Nephron progenitor cell (in vitro differentiated cells): ENCODE measurements around the gene GRHL1.

Source experiments
- DNase-seq: peaks from one replicate; pipeline ENCODE4 v3.0.0; 2021
- H3K27ac Mint-ChIP-seq: 2 replicates; pipeline ENCODE4 v1.8.0; 2021; ENCODE audit warnings: mild to moderate bottlenecking, moderate library complexity, mixed read lengths
- H3K27me3 Mint-ChIP-seq: 2 replicates; pipeline ENCODE4 v1.8.0; 2021; ENCODE audit warnings: mild to moderate bottlenecking, low read depth, mixed read lengths; ENCODE audit not compliant: poor library complexity
- H3K36me3 Mint-ChIP-seq: 2 replicates; pipeline ENCODE4 v1.8.0; 2021; ENCODE audit warnings: low read depth, mixed read lengths
- H3K4me1 Mint-ChIP-seq: 2 replicates; pipeline ENCODE4 v1.8.0; 2021; ENCODE audit warnings: mixed read lengths
- H3K4me3 Mint-ChIP-seq: 2 replicates; pipeline ENCODE4 v1.8.0; 2021; ENCODE audit warnings: mild to moderate bottlenecking, moderate library complexity, mixed read lengths
- H3K9me3 Mint-ChIP-seq: 2 replicates; pipeline ENCODE4 v1.8.0; 2021; ENCODE audit warnings: mild to moderate bottlenecking, moderate library complexity, mixed read lengths
- TF ChIP-seq, protein P1 (sequence below): fragments of 200-600 bp; sonication (generic); IDR thresholded peaks from 2 replicates; pipeline ENCODE4 v1.5.0; 2021; ENCODE audit warnings: antibody characterized with exemption

GRHL1 gene

DNA sequence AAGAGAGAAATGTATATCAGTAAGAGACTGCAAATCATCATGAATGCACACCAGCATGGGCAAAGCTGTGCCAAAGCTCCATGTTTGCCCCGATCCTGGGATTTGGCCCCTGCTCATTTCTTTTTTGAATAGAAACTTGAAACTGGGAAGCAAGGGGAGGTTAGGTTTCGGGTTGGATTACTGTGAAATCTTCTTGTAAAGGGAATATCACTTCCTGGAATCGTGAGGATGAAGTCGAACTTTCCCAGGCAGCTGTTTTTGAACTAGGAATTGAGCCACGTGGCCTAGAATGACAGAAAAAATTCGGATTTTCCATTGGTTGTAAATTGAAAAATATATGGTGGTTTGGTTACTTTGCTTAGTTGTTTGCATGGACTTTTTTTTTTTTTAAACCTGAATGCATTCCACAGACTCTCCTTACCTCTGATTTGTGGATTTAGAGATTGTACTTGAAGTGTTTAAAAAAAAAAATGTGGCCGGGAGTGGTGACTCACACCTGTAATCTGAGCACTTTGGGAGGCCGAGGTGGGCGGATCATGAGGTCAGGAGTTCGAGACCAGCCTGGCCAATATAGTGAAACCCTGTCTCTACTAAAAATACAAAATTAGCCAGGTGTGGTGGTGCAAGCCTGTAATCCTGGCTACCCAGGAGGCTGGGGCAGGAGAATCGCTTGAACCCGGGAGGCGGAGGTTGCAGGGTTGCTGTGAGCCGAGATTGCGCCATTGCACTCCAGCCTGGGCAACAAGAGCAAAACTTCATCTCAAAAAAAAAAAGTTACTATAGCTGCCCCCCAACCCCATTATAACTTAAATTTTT is 32.1 kb downstream of the GRHL1 start:
- H3K27me3 Mint-ChIP-seq: peaks cover 10% of the 10 kb centered on the region
- H3K4me1 Mint-ChIP-seq: peaks cover 14% of the 10 kb centered on the region
- TF ChIP-seq, protein P1, sequence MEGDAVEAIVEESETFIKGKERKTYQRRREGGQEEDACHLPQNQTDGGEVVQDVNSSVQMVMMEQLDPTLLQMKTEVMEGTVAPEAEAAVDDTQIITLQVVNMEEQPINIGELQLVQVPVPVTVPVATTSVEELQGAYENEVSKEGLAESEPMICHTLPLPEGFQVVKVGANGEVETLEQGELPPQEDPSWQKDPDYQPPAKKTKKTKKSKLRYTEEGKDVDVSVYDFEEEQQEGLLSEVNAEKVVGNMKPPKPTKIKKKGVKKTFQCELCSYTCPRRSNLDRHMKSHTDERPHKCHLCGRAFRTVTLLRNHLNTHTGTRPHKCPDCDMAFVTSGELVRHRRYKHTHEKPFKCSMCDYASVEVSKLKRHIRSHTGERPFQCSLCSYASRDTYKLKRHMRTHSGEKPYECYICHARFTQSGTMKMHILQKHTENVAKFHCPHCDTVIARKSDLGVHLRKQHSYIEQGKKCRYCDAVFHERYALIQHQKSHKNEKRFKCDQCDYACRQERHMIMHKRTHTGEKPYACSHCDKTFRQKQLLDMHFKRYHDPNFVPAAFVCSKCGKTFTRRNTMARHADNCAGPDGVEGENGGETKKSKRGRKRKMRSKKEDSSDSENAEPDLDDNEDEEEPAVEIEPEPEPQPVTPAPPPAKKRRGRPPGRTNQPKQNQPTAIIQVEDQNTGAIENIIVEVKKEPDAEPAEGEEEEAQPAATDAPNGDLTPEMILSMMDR: no peak
- DNase-seq: no peak
- no peaks in the 10 kb centered on the region for H3K36me3 Mint-ChIP-seq
- no peak overlapping the region for H3K27ac Mint-ChIP-seq
- H3K9me3 Mint-ChIP-seq: no peaks in the 10 kb centered on the region
- no peak overlapping the region for H3K4me3 Mint-ChIP-seq

DNA sequence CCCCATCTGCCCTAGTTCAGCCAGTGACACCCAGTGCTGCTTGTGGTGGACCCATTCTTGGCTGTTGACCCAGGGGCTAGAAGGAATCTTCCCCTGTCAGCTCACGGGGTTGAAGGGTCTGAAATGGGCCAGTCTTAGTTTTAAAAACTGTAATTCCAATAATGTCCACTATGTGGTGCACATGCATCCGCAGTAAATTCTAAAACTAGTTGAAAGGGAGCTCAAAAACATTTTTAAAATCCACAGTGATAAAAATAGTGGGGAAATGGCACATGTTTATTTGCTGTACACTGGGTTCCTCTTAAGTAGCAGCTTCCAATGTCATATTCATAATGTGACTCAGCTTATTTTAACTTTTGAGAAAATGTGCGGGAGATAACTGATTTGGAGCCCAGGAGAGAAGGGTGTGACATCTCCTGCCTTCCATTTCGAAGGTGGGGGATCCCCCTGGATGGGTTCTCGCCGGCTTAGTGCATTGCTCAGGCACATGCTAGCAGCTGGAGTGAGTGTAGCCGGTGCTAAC is 32.8 kb downstream of the GRHL1 start:
- no peak for DNase-seq
- Mint-ChIP-seq H3K4me1 (peaks cover 14% of the 10 kb centered on the region), H3K36me3 (no peaks in the 10 kb centered on the region)

DNA sequence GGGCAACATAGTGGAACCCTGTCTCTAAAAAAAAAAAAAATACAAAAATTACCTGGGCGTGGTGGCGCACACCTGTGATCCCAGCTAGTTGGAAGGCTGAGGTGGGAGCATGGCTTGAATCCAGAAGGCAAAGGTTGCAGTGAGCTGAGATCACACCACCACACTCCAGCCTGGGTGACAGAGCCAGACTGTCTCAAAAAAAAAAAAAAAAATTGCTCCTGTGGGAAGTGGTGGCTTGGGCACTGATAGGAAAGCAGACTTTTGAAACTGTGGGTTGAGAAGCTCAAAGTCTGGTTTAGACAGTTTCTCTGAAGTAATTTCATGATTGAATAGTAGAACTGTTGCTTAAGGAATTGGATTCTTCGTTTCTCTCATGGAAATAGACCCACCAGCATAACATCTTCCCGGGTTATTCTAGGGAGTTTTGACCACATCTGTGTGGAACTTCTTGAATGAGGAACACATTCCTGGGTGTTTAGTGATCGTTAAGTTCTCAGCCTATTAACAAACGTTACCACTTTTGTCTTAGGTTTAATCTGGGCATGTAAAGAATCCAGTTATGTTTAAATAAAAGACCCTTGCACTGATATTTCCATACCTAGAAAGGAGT is 33.5 kb downstream of the GRHL1 start:
- Mint-ChIP-seq H3K27ac (no peak overlapping the region), H3K9me3 (no peaks in the 10 kb centered on the region), H3K4me3 (no peak overlapping the region), H3K27me3 (peaks cover 13% of the 10 kb centered on the region), H3K4me1 (peaks cover 14% of the 10 kb centered on the region), H3K36me3 (no peaks in the 10 kb centered on the region)
- DNase-seq: no peak
- TF ChIP-seq, protein P1: no peak

More for the DNA sequence above, 32.8 kb downstream of the GRHL1 start:
- TF ChIP-seq, protein P1: peak; percentile 80
- no peaks in the 10 kb centered on the region for H3K9me3 Mint-ChIP-seq
- no peak overlapping the region for H3K4me3 Mint-ChIP-seq
- H3K27ac Mint-ChIP-seq: no peak overlapping the region
- peaks cover 13% of the 10 kb centered on the region for H3K27me3 Mint-ChIP-seq

DNA sequence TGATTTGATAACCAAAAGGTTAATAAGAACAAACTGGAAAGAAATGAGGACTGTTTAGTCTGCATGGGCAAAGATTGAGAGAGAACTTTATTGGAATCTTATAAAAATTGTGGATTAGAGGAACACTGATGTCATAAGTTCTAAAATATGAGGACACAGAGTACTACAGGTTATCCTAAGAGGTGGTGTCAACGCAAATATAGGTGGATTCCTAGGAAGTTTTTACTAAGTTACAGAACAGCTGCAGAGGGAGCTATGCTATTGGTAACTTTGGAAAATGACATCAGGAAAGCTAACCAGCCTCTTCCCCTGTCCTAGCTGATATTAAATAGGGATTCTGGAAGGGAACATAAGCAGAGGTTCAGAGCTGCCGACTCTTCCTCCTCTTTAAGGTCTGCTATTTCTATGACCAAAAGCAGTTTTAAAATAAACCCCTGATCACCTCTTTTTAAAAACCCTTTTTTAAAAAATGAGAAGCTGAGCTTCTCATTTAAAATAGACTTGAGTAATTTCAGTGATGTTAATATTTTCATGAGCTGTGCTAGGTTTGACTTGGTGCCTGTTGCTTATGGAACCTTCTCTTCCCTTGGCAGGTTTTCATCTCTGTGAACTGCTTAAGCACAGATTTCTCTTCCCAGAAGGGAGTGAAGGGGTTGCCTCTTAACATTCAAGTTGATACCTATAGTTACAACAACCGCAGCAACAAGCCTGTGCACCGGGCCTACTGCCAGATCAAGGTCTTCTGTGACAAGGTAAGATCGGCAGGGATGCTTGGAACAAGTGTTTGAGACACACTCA is 34.2 kb downstream of the GRHL1 start:
- Mint-ChIP-seq H3K9me3 (no peaks in the 10 kb centered on the region), H3K4me3 (no peak overlapping the region), H3K4me1 (peaks cover 19% of the 10 kb centered on the region), H3K27ac (no peak overlapping the region), H3K36me3 (no peaks in the 10 kb centered on the region), H3K27me3 (peaks cover 13% of the 10 kb centered on the region)
- DNase-seq: no peak
- TF ChIP-seq, protein P1: no peak

DNA sequence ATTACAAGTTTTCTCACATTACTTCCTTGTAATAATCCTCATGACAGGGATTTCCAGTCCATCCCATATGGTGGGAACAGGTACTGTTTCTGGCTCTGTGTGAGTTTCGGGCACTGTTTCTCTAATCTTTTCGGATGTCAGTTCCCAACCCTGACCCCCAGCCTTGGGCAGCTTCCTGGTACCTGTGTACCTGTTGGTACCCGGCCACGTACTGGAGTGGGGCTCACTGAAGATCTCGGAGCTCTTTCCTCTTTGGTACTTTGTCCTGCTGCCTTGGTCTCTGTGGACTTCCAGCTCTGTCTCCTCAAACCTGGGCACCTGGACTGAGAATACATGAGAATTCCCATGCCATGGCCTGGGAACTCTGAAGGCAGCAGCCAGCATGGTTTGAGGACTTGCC is 36.8 kb downstream of the GRHL1 start:
- no peak overlapping the region for H3K27ac Mint-ChIP-seq
- peaks cover 6% of the 10 kb centered on the region for H3K27me3 Mint-ChIP-seq

More for the DNA sequence above, 36.8 kb downstream of the GRHL1 start:
- TF ChIP-seq, protein P1: no peak
- no peaks in the 10 kb centered on the region for H3K9me3 Mint-ChIP-seq
- no peak overlapping the region for H3K4me3 Mint-ChIP-seq
- no peaks in the 10 kb centered on the region for H3K36me3 Mint-ChIP-seq
- DNase-seq: no peak
- H3K4me1 Mint-ChIP-seq: peaks cover 17% of the 10 kb centered on the region
